ENCODE measurements around the gene ADSS1. TPM values are rescaled to one million over a fixed set of nuclear protein-coding genes. Genes with fewer than 3 reads are reported as not detected.

The ADSS1 gene
- total RNA-seq, 1 donor from 2014 or later = 10.3 TPM

GRCh38 chr14:104794099-104794498 is 70.1 kb downstream of the ADSS1 start:
- Histone ChIP-seq H3K4me1 (peaks cover 44% of the 10 kb centered on the region), H3K36me3 (peaks cover 0 to 17% of the 10 kb centered on the region in 2 donors), H3K27me3 (no peaks in the 10 kb centered on the region), H3K27ac (no peak overlapping the region), H3K4me3 (peak overlapping the region; percentile 80 to 97), H3K9me3 (no peaks in the 10 kb centered on the region)
- no peak for DNase-seq (ENCODE audit: extremely low spot score in 2 of 2)
- intact Hi-C loops (cut with DNase I) = loop anchor here (10.0 kb wide), 1 partner anchor 191 kb away; the partner anchor contains the start of gene CLBA1
- TF ChIP-seq POLR2AphosphoS5 (IDR thresholded peaks at IDR 0.05; ENCODE audit: insufficient read depth in 1 of 2, low read depth in 1 of 2) (no peak), POLR2A (IDR thresholded peaks at IDR 0.05) (no peak), CTCF (IDR thresholded peaks at IDR 0.05) (no peak)

GRCh38 chr14:104794631-104794992 is 70.6 kb downstream of the ADSS1 start:
- peaks cover 0 to 16% of the 10 kb centered on the region in 2 donors for H3K36me3 ChIP-seq
- intact Hi-C loops (cut with DNase I) = loop anchor here (10.0 kb wide), 1 partner anchor 190 kb away; the partner anchor contains the start of gene CLBA1
- TF ChIP-seq POLR2AphosphoS5 (IDR thresholded peaks at IDR 0.05; ENCODE audit: insufficient read depth in 1 of 2, low read depth in 1 of 2) (no peak), CTCF (IDR thresholded peaks at IDR 0.05) (no peak), POLR2A (IDR thresholded peaks at IDR 0.05) (no peak)
- H3K27me3 ChIP-seq = no peaks in the 10 kb centered on the region
- no peaks in the 10 kb centered on the region for H3K9me3 ChIP-seq
- H3K4me3 ChIP-seq = peak overlapping the region; percentile 80 to 97
- DNase-seq (ENCODE audit: extremely low spot score in 2 of 2) = no peak
- H3K27ac ChIP-seq = peak overlapping the region; percentile 64
- peaks cover 44% of the 10 kb centered on the region for H3K4me1 ChIP-seq

- no peak for TF ChIP-seq CTCF (IDR thresholded peaks at IDR 0.05)
- TF ChIP-seq POLR2AphosphoS5 (IDR thresholded peaks at IDR 0.05; ENCODE audit: insufficient read depth in 1 of 2, low read depth in 1 of 2) = no peak
- DNase-seq (ENCODE audit: extremely low spot score in 2 of 2) = no peak
- Histone ChIP-seq H3K4me1 (peaks cover 42% of the 10 kb centered on the region), H3K27me3 (no peaks in the 10 kb centered on the region), H3K36me3 (peaks cover 0 to 10% of the 10 kb centered on the region in 2 donors), H3K4me3 (peak within 1 kb of the TSS; percentile 80 to 97), H3K9me3 (no peaks in the 10 kb centered on the region), H3K27ac (peak within 1 kb of the TSS; percentile 92)
- intact Hi-C loops (cut with DNase I) = loop anchor here (5.0 to 10.0 kb wide), 2 partner anchors 190 to 448 kb away; partner anchors contain the start of gene CLBA1
Observed at GRCh38 chr14:104794993-104795780, 71.2 kb downstream of the ADSS1 start, which contains the start of gene AKT1. Gene AKT1, minus strand, starts transcription at chr14:104795748. Its CDS starts 3,105 bp downstream, at chr14:104792643.

GRCh38 chr14:104795781-104796686 is 72.0 kb downstream of the ADSS1 start:
- intact Hi-C loops (cut with DNase I) = loop anchor here (5.0 to 10.0 kb wide), 2 partner anchors 189 to 449 kb away; partner anchors contain the start of gene CLBA1
- H3K4me1 ChIP-seq = peaks cover 41% of the 10 kb centered on the region
- peak in 1 of 2 donors; percentile 85 for TF ChIP-seq POLR2A (IDR thresholded peaks at IDR 0.05)
- TF ChIP-seq POLR2AphosphoS5 (IDR thresholded peaks at IDR 0.05; ENCODE audit: insufficient read depth in 1 of 2, low read depth in 1 of 2) = peak in 1 of 2 donors; percentile 75
- no peak for TF ChIP-seq CTCF (IDR thresholded peaks at IDR 0.05)

More at GRCh38 chr14:104795781-104796686, 72.0 kb downstream of the ADSS1 start:
- peak overlapping the region; percentile 92 for H3K27ac ChIP-seq
- H3K4me3 ChIP-seq = peak overlapping the region; percentile 49 to 55
- H3K27me3 ChIP-seq = no peaks in the 10 kb centered on the region
- peaks cover 0 to 8% of the 10 kb centered on the region in 2 donors for H3K36me3 ChIP-seq
- no peak for DNase-seq (ENCODE audit: extremely low spot score in 2 of 2)
- H3K9me3 ChIP-seq = no peaks in the 10 kb centered on the region

Data from vagina (tissue), 2 donors.